NCI-H460 (cell line): ENCODE results near the gene FRMD4A. TPM values are rescaled to one million over a fixed set of nuclear protein-coding genes. Genes with fewer than 3 reads are reported as not detected.
"Not testable (repeated sequence)": the region's sequence is repeated elsewhere in the genome, so short reads cannot be mapped to it uniquely, and the experiment has no call there.

Experiments
- DNase-seq: peaks from one replicate; pipeline ENCODE4 v3.0.0-alpha.2; 2016; ENCODE audit warnings: low read depth; ENCODE audit errors: extremely low read depth
- total RNA-seq: library from RNA; depleted of rRNA; stranded (reverse); fragments of >200 nt; shearing (Covaris generic); gene quantifications from 2 replicates; pipeline ENCODE4 v1.2.3, GENCODE V29; 2014

The FRMD4A gene
- total RNA-seq, 1 experiment from 2014 or later: 4.2 TPM

GRCh38 chr10:13775786-13776775 is 554.6 kb downstream of the FRMD4A start:
- no peak for DNase-seq

GRCh38 chr10:13774303-13774893 is 556.3 kb downstream of the FRMD4A start:
- DNase-seq: no peak

- DNase-seq: no peak
Observed at GRCh38 chr10:13773496-13774170, 557.1 kb downstream of the FRMD4A start.

GRCh38 chr10:13773043-13773442 is 557.7 kb downstream of the FRMD4A start:
- no peak for DNase-seq

- DNase-seq: no peak
Observed at GRCh38 chr10:13771992-13772391, 558.7 kb downstream of the FRMD4A start.

- no peak for DNase-seq
Observed at GRCh38 chr10:13770760-13771493, 559.8 kb downstream of the FRMD4A start.

- DNase-seq: no peak
Observed at GRCh38 chr10:13769946-13770345, 560.8 kb downstream of the FRMD4A start.

- DNase-seq: no peak
Observed at GRCh38 chr10:13767676-13768178, 563.0 kb downstream of the FRMD4A start.

- not testable (repeated sequence) for DNase-seq
Observed at GRCh38 chr10:13767148-13767547, 563.6 kb downstream of the FRMD4A start.

GRCh38 chr10:13765641-13766341 is 564.9 kb downstream of the FRMD4A start:
- no peak for DNase-seq

GRCh38 chr10:13761490-13762091 is 569.1 kb downstream of the FRMD4A start:
- DNase-seq: no peak

- DNase-seq: no peak
Observed at GRCh38 chr10:13759168-13759567, 571.6 kb downstream of the FRMD4A start.

- no peak for DNase-seq
Observed at GRCh38 chr10:13758756-13759155, 572.0 kb downstream of the FRMD4A start.

GRCh38 chr10:13758312-13758711 is 572.4 kb downstream of the FRMD4A start:
- no peak for DNase-seq

GRCh38 chr10:13754277-13754676 is 576.4 kb downstream of the FRMD4A start:
- DNase-seq: no peak

GRCh38 chr10:13751191-13751764 is 579.4 kb downstream of the FRMD4A start:
- DNase-seq: no peak

- DNase-seq: no peak
Observed at GRCh38 chr10:13750299-13751190, 580.2 kb downstream of the FRMD4A start.

- no peak for DNase-seq
Observed at GRCh38 chr10:13745271-13745670, 585.5 kb downstream of the FRMD4A start.
